Effector memory CD4-positive, alpha-beta T cell (primary cell): ENCODE results near the gene DCDC2.
"Not testable (repeated sequence)": the region's sequence is repeated elsewhere in the genome, so short reads cannot be mapped to it uniquely, and the experiment has no call there.

Experiments used
- DNase-seq, 3 donors: peaks; one replicate each; pipeline ENCODE4 v3.0.0-alpha.2; 2020
- H3K27ac ChIP-seq: 2 replicates; pipeline ENCODE4 v1.7.0; 2013; ENCODE audit warnings: mild to moderate bottlenecking, low read length, moderate library complexity; ENCODE audit not compliant: insufficient read depth, poor library complexity, severe bottlenecking
- H3K27me3 ChIP-seq: replicated peaks from 2 replicates; pipeline ENCODE4 v1.7.0; 2013; ENCODE audit warnings: mild to moderate bottlenecking, low read length; ENCODE audit not compliant: insufficient read depth, control insufficient read depth, poor library complexity, severe bottlenecking
- H3K36me3 ChIP-seq: 2 replicates; pipeline ENCODE4 v1.7.0; 2013; ENCODE audit warnings: mild to moderate bottlenecking, low read length, moderate library complexity; ENCODE audit not compliant: control insufficient read depth, insufficient read depth
- H3K4me1 ChIP-seq: 2 replicates; pipeline ENCODE4 v1.7.0; 2013; ENCODE audit warnings: low read length, mild to moderate bottlenecking; ENCODE audit not compliant: control insufficient read depth, insufficient read depth, poor library complexity, severe bottlenecking
- H3K4me3 ChIP-seq: 2 replicates; pipeline ENCODE4 v1.7.0; 2013; ENCODE audit warnings: low read length, low read depth, mild to moderate bottlenecking; ENCODE audit not compliant: insufficient read depth, poor library complexity, severe bottlenecking
- H3K9me3 ChIP-seq: 2 replicates; pipeline ENCODE4 v1.7.0; 2013; ENCODE audit warnings: mild to moderate bottlenecking, low read length, moderate library complexity; ENCODE audit not compliant: control insufficient read depth

DCDC2 gene

DNA sequence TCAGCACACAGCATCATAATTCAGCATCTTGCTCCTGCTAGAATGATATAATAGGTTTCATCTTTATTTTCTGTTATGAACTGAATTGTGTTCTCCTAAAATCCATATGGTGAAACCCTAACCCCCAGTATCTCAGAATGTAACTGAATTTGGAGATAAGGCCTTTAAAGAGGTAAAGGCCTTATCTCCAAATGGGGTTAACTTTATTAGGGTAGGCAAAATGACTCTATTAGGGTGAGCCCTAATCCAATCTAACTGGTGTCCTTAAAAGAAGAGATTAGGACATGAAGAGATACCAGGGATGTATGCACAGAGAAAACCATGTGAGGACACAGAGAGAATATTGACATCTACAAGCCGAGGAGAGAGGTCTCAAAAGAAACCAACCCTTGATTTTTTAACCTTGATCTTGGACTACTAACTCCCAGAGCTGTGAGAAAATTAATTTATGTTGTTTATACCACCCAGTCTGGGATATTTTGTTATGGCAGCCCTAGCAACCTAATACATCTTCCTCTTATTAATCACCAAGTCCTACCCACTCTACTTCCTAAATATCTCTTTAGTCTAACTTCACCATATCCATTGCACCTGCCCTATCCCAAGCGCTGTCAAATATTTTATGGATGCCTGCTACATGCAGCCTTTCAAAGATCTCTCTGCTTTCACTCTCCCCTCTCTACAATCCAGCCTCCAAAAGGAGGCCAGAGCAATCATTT lies 36.4 kb upstream of the DCDC2 start:
- H3K4me3 ChIP-seq = no peak overlapping the region
- no peaks in the 10 kb centered on the region for H3K36me3 ChIP-seq
- no peak overlapping the region for H3K27ac ChIP-seq
- H3K9me3 ChIP-seq = no peaks in the 10 kb centered on the region
- H3K4me1 ChIP-seq = no peaks in the 10 kb centered on the region
- H3K27me3 ChIP-seq = no peaks in the 10 kb centered on the region
- no peak for DNase-seq

DNA sequence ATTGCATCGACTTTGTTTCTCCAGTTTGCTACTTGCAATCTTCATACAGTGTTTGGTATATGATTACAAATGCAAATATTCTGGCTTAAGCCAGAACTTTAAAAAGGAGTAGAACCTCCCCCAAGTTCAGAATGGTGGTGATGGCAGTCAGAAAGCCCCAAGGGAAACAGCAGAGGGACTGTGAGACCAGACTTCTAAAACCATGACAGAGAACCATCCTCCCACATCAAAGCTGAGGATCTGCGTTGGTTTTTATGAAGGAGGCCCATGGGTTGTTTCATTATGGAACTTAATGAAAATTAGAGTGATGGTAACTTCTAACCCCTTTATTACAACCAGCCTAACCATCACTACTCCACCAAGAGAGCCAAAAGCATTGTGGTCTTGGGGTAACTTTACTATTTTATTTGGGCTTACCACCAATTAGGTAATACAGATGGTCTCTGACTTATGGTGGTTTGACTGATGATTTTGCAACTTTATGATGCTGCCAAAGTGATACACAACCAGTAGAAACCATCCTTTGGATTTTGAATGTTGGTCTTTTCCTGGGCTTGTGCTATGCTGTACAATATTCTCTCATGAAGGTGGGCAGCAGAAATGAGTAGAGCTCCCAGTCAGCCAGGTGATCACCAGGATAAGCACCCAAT lies 34.0 kb upstream of the DCDC2 start:
- no peak for DNase-seq
- Histone ChIP-seq H3K27me3 (no peaks in the 10 kb centered on the region), H3K27ac (no peak overlapping the region), H3K36me3 (no peaks in the 10 kb centered on the region), H3K9me3 (no peaks in the 10 kb centered on the region), H3K4me1 (no peaks in the 10 kb centered on the region), H3K4me3 (no peak overlapping the region)

DNA sequence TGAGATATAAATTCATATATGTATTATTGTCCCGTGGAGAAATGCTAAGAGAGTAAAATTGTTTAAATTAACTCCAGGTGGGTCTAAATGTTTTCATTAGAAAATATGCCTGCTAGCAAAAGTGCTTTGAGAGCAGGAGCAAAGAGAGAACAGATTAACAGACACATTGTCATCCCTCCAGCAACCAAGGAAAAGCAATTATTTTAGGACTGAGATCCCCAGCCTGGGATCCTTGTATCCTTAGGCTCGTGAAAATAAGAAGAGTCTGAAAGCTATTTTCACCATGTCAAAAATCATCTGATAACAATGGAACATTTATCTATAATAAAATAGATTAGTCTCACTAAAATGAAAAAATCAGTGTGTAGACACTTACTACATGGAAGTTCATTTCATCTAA lies 33.3 kb upstream of the DCDC2 start:
- no peaks in the 10 kb centered on the region for H3K9me3 ChIP-seq
- no peaks in the 10 kb centered on the region for H3K27me3 ChIP-seq
- H3K27ac ChIP-seq = no peak overlapping the region
- H3K4me1 ChIP-seq = no peaks in the 10 kb centered on the region
- no peak overlapping the region for H3K4me3 ChIP-seq
- H3K36me3 ChIP-seq = no peaks in the 10 kb centered on the region
- no peak for DNase-seq

DNA sequence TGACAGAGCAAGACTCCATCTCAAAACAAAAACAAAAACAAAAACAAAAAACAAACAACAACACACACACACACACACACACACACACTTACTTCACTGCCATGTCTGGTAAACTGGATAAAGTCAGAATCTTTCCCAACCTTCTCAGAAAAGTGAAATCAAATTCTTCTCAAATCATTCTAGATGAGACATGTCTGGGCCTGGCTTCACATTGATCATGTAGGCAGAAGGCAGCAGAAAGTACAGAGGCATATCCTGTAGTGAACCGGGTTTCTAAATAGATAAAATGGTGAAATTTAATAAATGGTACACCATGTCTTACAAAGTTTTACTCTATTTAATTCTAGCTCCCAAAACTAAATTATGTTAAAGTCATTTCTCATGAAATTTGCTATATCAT lies 30.0 kb upstream of the DCDC2 start:
- H3K9me3 ChIP-seq = no peaks in the 10 kb centered on the region
- no peaks in the 10 kb centered on the region for H3K27me3 ChIP-seq
- no peak for DNase-seq
- no peaks in the 10 kb centered on the region for H3K4me1 ChIP-seq
- H3K27ac ChIP-seq = no peak overlapping the region
- H3K36me3 ChIP-seq = no peaks in the 10 kb centered on the region
- no peak overlapping the region for H3K4me3 ChIP-seq

DNA sequence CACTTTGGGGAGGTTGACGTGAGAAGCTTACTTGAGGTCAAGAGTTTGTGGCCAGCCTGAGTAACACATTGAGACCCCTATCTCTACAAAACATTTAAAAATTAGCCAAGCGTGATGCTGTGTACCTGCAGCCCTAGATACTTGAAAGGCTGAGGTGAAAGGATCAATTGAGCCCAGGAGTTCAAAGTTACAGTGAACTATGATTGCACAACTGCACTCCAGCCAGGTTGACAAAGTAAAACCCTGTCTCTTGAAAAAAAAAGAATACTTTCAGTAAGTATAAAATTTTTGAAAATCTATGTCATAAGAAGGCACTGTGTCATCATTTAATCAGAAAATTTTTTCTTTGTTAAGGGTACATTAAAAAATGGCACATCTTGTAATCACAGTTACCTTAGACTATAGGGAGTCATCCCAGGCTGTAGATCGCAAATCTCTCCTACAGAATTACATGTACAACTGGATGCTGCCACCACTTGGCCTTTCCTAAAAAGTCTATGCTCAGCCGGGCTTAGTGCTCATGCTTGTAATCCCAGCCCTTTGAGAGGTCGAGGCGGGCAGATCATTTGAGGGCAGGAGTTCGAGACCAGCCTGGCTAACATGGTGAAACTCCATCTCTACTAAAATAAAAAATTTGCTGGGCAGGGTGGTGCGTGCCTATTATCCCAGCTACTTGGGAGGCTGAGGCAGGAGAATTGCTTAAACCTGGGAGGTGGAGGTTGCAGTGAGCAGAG lies 27.8 kb upstream of the DCDC2 start:
- no peak for DNase-seq
- no peaks in the 10 kb centered on the region for H3K36me3 ChIP-seq
- H3K4me1 ChIP-seq = no peaks in the 10 kb centered on the region
- H3K4me3 ChIP-seq = no peak overlapping the region
- H3K9me3 ChIP-seq = no peaks in the 10 kb centered on the region
- no peaks in the 10 kb centered on the region for H3K27me3 ChIP-seq
- no peak overlapping the region for H3K27ac ChIP-seq

DNA sequence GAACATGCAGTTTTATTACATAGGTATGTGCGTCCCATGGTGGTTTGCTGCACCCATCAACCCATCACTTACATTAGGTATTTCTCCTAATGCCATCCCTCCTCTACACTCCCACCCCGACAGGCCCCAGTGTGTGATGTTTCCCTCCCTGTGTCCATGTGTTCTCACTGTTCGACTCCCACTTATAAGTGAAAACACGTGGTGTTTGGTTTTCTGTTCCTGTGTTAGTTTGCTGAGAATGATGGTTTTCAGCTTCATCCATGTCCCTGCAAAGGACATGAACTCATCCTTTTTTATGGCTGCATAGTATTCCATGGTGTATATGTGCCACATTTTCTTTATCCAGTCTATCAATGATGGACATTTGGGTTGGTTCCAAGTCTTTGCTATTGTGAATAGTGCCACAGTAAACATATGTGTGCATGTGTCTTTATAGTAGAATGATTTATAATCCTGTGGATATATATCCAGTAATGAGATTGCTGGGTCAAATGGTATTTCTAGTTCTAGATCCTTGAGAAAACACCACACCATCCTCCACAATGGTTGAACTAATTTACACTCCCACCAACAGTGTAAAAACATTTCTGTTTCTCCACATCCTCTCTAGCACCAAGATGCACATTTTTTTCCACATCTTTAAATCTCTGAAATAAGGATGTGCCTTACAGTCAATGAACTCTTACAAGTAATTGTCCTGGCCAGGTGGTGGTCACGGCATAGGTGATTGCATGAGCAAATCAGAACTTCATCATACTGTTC lies 26.7 kb upstream of the DCDC2 start:
- H3K27me3 ChIP-seq, H3K4me3 ChIP-seq, H3K4me1 ChIP-seq, H3K27ac ChIP-seq, H3K36me3 ChIP-seq, DNase-seq, H3K9me3 ChIP-seq: not testable (repeated sequence)

DNA sequence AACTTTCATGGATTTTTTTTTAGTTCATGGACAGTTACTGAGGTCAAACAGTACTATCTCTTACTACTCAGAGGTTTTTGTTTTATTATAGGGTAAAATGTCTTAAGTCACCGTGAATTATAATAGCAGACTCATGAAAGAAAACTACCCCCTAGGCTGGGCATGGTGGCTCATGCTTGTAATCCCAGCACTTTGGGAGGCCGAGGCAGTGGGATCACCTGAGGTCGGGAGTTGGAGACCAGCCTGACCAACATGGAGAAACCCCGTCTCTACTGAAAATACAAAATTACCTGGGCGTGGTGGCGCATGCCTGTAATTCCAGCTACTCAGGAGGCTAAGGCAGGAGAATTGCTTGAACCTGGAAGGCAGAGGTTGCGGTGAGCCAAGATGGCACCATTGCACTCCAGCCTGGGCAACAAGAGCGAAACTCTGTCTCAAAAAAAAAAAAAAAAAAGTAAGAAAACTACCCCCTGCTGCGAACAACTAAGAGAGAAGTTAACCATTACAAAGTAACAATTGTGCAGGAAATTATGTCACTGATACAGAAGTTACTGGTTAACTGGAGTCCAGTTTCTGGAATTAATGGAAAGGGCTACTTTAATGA lies 25.1 kb upstream of the DCDC2 start:
- not testable (repeated sequence) for H3K9me3 ChIP-seq, H3K27me3 ChIP-seq, H3K4me3 ChIP-seq, H3K27ac ChIP-seq, H3K4me1 ChIP-seq, H3K36me3 ChIP-seq, DNase-seq

DNA sequence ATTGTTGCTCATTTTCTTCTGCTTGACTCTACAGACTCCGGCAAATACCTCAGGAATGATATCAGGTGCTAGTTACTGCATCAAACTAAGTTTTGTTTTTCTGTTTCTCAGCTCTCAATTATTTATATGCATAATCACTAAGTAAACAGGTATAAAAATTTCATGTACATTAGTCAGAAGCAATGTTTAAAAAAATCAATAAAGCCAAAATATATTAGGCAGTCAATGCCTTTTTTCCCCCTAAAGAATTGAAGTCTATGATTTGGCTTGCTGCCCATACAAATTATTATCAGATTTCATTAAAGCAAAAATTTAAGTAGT lies 24.3 kb upstream of the DCDC2 start:
- no peaks in the 10 kb centered on the region for H3K4me1 ChIP-seq
- H3K9me3 ChIP-seq = no peaks in the 10 kb centered on the region
- H3K36me3 ChIP-seq = no peaks in the 10 kb centered on the region
- H3K27ac ChIP-seq = no peak overlapping the region
- DNase-seq = no peak
- H3K27me3 ChIP-seq = no peaks in the 10 kb centered on the region
- H3K4me3 ChIP-seq = no peak overlapping the region

DNA sequence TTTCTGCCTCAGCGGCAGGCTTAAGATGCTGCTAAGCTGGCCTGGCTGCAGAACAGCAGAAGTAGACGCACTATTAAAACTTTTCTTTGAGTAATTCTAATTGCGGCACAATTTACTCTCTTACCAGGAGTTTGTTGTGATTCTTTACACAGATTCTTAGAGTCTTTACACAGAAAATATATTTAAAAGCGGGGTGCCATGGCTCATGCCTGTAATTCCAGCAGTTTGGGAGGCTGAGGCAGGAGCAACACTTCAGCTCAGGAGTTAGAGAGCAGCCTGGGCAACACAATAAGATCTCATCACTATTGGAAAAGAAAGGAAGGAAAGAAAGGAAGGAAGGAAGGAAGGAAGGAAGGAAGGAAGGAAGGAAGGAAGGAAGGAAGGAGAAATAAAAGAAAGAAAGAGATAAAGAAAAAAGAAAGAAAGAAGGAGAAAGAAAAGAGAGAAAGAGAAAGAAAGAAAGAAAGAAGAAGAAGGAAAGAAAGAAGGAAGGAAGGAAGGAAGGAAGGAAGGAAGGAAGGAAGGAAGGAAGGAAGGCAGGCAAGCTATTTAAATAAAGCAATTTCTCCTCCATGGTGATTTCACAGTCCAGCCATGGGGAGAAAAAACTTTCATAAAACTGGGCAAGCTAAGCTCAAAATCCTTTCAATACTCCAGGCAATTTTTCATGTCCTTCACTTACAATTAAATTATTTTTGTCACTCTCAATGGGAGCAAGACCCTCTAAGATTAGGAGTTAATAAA lies 23.8 kb upstream of the DCDC2 start:
- peaks cover 4% of the 10 kb centered on the region for H3K27me3 ChIP-seq
- DNase-seq = no peak
- no peaks in the 10 kb centered on the region for H3K4me1 ChIP-seq
- no peaks in the 10 kb centered on the region for H3K9me3 ChIP-seq
- H3K36me3 ChIP-seq = no peaks in the 10 kb centered on the region
- no peak overlapping the region for H3K4me3 ChIP-seq
- H3K27ac ChIP-seq = no peak overlapping the region
